Activated CD4-positive, CD25-positive, alpha-beta regulatory T cell treated with anti-CD3 and anti-CD28 coated beads, Interleukin-2, amount 50 U/mL, for 24 hours (primary cell): ENCODE results near the gene GPR108.
A peak's percentile ranks its signal among the peaks of the same experiment; 100 is the strongest.
"Not testable (repeated sequence)": the region's sequence is repeated elsewhere in the genome, so short reads cannot be mapped to it uniquely, and the experiment has no call there.

Experiments
- ATAC-seq, 2 donors: fragments of 150-1000 bp; cut with Tn5 transposase; one replicate each; pipeline ENCODE4 v1.10.0; 2021; ENCODE audit warnings: mild to moderate bottlenecking in 1 of 2, moderate library complexity in 1 of 2

The GPR108 gene

DNA sequence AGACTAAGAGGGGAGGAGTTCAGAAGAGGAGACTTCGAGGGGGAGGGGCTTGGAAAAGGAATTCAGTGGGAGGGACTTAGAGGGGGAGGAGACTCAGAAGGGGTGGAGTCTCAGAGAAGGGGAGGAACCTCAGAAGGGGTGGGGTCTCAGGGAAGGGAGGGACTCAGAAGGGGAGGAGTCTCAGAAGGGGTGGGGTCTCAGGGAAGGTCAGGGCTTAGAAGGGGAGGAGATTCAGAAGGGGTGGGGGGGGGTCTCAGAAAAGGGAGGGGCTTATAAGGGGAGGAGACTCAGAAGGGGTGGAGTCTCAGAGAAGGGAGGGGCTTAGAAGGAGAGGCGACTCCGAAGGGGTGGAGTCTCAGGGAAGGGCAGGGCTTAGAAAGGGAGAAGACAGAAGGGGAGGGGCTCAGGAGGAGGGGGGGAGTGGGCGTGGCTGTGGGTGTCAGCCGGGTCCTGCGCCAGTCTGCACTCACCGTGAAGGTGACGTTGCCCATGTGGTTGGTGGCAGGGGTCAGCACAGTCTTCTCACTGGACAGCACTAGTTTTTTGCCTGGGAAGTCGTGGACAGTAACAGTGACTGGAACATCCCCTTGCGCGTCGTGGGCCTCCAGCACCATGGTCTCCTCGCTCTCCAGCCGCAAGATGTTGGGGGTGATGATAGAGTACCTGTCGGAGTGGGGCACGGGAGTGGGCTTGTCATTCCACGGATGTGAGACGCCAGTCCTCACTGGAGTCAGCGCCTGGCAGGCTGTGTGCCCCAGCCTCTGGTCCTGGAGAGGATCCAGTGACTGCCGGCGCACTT, 18.4 kb downstream of the GPR108 start:
- ATAC-seq, result peak in 1 of 2 donors; percentile 46

DNA sequence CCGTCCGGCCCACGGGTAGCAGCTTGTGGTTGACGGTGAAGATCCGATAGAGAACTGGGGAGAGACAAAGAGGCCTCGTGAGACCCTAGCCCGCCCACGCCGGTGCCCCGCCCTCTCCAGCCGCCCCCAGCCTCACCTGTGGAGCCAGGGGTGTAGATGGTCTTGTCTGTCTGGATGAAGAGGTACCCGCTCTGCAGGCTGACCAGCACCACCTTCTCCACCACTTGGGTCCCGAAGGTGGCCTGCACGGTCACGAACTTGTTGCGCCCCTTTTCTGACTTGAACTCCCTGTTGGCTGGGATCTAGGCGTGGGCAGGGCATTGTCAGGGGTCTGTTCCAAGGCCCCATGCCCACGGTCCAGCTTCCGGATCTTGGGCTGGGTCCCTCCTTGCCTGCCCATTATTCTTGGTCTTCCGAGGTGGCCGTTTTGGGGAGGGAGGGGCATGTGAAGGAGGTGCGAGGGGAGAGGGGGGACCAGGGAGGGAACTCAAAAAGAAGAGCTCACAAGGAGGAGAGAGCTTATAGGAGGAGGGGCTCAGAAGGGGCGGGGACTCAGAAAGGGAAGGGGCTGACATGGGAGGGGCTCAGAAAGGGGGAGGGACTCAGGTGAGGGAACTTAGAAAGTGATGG, 19.2 kb downstream of the GPR108 start:
- no peak for ATAC-seq

DNA sequence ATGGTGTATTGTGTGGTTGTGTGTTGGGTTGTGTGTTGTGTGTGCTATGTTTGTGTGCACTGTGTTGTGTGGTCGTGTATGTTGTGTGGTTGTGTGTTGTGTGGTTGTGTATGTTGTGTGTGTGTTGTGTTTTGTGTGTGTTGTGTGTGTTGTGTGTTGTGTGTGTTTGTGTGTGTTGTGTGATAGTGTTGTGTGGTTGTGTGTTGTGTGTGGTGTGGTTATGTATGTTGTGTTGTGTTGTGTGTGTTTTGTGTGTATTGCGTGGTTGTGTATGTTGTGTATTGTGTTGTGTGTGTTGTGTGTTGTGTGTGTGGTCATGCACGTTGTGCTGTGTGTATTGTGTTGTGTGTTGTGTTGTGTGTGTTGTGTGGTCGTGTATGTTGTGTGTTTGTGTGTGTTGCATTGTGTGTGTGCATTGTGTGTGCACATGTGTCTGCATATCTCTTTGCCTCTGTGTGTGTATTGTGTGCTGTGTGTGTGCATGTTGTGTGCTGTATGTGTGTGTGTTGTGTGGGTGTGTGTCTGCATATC, 19.9 kb downstream of the GPR108 start:
- ATAC-seq, result no peak

DNA sequence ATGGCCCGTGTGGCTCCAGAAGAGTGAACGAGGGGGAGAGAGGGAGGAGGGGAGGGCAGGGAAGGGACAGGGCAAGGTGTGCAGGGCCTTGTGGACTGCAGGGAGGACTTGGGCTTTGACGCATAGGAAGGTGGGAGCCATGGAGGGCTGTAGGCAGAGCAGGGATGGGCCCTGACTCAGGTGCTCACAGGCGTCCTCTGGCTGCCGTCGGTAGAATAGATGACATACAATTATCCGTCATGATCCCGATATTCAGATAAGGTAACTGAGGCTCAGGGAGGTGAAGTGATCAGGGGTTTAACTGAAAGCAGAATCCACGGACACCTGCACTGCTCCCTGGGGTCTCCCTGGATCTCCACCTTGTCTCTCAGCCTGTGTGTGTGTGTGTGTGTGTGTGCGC, 20.3 kb downstream of the GPR108 start:
- no peak for ATAC-seq

DNA sequence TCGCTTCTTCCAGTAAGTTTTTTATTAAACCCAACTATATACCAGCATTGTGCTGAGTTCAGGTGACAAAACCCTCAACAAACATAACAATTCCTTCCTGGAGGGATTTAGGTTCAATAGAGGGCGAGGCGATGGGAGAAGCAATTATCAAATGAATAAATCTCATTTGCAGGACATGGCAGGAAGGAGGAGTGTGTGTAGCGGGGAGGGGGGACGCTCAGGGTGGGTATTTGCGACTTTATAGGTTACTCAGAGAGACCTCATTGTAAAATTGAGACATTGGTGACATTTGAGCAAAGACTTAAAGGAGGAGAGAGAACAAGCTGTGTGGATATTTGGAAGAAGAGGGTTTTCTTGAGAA, 20.8 kb downstream of the GPR108 start:
- ATAC-seq, result no peak

DNA sequence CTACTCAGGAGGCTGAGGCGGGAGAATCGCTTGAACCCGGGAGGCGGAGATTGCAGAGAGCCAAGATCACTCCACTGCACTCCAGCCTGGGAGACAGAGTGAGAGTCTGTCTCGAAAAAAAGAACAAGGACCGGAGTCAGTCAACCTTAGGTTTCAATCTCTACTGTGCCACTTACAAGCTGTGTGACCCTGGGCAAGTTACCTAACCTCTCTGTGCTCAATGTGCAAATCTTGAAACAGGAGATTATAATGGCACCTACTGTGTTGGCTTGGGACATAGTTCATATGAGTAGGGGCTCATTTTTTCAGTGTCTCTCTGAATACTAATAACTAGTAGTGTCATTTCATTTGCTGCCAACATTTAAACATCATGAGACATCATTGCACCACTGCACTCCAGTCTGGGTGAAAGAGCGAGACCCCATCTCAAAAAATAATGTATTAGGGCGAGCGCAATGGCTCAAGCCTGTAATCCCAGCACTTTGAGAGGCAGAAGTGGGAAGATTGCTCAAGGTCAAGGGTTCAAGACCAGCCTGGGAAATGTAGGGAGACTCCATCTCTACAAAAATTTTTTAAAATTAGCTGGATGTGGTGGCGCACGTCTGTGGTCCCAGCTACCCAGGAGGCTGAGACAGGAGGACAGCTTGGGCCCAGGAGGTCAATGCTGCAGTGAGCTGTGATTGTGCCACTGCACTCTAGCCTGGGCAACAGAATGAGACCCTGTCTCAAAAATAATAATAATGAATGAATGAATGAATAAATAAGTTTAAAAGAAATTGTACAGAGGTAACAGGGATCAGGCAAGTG, 22.4 kb downstream of the GPR108 start:
- ATAC-seq, result no peak

DNA sequence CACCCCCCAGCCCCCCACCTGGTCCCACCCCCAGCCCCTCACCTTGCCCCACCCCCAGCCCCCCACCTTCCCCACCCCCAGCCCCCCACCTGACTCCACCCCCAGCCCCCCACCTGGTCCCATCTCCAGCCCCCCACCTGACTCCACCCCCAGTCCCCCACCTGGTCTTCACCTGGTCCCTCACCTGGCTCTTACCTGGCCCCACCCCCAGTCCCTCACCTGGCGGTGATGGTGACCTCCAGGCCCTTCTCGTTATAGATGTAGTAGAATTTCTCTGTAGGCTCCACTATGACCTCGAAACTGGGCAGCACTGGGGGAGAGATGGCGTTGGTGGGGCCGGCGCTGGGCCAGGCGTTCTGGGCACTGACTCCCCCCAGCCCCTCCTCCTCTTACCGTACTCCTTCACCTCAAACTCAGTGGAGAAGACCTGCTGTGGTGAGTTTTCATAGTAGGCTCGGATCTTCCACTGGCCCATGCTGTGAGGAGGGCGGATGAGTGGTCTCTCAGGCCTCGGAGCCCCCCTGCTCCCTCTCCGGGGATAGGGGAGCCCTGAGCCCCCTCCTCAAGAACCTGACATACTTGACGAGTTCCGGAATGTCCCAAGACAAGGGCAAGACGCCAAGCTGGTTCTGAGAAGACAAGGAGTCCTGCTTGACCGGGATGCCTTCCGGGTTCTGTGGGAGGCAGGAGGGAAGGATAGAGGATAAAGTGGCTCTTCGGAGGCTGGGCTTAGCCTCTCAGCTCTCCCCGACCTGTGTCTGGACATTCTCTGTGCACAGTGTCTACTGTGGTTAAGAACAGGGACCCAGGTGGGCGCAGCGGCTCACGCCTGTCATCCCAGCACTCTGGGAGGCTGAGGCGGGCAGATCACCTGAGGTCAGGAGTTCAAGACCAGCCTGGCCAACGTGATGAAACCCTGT, 23.3 kb downstream of the GPR108 start:
- ATAC-seq, result no peak

DNA sequence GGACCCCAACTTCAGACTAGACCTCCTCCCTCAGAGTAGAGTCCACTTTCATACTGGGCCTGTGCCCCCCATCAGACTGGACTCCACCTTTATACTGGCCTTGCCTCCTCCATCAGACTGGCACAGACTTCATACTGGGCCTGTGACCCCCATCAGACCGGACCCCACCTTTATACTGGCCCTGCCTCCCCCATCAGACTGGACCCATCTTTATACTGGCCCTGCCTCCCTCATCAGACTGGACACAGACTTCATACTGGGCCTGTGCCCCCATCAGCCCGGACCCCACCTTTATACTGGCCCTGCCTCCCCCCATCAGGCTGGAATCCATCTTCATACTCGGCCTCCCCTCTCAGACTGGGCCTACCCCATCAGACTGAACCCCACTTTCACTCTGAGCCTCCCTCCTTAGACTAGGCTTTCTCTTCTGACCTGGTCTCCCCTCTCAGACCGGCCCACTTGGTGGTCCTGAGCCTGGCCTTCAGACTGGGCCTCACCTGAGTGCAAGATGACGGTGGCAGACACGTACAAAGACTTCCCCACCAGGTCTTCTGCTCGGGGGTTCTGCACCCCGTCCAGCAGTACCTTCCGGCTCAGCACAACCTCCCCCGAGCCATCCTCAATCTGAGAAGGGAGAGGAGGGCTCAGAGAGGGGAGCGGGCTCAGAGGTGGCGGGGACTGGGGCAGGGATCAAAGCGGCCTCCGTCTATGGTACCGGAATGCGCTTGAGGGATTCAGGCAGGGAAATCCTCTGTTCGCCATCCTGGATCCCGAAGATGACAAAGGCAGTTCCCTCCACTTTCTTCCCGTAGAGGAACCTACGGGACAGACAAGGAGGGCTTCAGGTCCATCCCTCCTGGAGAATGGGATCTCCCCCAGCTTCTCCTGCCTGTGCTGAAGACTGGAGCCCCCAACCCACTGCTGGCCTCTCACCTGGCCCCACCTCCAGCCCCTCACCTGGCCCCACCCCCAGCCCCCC, 24.4 kb downstream of the GPR108 start:
- no peak for ATAC-seq

DNA sequence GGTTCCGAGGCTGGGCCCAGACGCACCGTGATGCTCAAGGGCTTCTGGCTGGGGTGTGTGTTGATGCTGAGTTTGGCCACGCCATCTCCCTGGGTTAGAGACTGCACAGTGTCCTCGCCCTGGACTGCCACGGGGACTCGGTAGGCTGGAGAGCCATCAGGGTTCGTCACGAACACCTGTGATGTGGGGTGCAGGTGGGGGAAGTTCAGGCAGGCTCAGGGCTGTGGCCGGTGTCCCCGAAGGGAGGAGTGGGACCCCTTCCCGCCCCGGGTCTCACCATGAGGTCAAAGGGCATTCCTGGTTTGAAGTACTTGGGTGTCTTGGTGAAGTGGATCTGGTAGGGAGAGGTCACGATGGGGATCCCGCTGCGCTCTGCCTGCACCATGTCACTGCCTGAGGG, 25.1 kb downstream of the GPR108 start:
- no peak for ATAC-seq

DNA sequence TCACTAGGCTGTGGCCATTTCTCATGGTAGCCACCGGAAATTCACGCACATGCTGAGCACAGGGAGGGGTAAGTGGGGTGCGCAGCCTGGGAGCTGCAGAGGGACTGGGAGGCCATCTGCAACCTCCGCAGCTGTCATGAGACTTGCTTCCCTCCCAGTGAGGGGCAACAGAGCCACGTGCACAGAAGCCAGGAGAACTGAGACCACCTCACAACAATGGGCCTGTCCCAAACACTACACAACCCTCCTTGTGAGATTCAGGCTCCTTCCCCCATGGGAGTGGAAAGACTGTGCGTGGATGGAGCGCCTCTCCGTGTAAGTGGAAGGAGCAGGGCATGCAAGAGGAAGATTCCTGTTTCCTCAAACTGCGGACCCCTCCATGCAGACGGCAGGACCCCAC, 25.8 kb downstream of the GPR108 start:
- ATAC-seq, result no peak

DNA sequence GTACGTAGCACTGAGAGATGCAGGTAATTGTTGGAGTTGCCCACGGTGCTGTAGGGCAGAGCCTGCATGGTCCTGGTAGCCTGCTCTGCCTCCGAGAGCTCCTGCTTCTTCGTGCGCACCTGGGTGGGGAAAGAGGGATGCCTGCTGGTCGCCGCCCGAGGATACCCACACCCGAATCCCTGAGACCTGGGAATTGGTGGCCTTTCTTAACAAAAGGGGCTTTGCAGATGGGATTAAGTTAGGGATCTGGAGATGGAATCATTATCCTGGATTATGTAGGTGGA, 26.4 kb downstream of the GPR108 start:
- ATAC-seq, result no peak

DNA sequence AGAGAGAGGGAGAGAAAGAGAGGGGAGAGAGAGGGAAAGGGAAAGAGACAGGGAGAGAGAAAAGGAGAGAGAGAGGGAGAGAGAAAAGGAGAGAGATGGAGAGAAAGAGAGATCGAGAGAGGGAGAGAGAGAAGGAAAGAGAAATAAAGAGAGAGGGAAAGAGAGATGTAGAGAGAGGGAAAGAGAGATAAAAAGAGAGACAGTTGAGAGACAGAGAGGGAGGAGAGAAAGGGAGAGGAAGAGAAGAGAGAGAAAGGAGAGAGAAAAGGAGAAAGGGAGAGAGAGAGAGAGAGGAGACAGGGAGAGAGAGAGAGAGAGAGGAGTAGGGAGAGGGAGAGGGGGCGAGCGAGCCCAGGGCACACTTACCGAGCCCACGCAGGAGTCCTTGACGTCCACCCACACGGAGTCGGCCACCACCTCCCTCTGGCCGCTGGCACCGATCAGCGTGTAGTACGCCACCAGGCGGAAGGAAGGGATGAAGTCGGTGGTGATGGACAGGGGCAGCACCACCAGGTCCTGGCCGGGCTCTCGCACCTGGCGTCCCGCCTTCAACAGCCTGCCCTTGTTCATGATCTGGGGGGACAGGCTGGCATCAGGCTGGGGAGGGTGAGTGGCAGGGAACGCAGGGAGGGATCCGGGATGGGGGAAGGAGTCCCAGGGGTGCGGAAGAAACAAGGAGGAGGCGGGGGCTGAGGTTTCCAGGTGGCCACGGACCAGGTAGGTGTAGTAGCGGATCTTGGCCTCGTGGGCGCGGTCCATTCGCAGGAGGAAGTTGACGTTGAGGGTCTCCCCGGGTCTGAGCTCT, 26.9 kb downstream of the GPR108 start:
- no peak for ATAC-seq

DNA sequence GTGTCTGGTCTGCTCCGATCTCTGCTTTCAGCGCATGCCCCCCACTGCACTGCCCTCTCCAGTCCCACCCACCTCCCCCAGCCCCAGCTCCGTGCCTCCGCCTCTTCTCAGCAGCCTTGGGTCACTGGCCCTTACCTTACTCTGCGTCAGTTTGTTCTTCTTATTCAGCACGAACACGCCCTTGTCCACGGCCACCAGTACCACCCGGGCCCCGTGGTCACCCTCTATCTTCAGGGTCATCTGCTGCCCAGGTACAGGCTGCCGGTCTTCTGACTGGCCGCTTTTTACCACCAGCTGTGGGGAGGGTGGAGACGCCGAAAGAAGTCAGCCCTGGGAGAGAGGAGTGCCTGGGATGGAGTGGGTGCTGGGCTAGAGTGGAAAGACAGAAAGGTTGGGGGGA, 27.8 kb downstream of the GPR108 start:
- ATAC-seq, result no peak

DNA sequence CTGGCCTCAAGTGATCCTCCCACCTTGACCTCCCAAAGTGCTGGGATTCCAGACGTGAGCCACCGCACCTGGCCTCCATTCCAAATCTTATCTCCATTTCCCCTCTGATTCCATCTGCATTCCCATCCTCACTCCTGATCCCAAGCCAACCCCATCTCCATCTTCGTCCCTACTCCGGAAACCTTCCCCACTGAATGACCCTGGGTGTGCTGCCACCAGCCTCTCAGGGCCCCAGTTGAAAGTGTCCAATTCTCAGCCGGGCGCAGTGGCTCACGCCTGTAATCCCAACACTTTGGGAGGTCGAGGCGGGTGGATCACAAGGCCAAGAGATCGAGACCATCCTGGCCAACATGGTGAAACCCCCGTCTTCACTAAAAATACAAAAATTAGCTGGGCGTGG, 28.5 kb downstream of the GPR108 start:
- not testable (repeated sequence) for ATAC-seq

DNA sequence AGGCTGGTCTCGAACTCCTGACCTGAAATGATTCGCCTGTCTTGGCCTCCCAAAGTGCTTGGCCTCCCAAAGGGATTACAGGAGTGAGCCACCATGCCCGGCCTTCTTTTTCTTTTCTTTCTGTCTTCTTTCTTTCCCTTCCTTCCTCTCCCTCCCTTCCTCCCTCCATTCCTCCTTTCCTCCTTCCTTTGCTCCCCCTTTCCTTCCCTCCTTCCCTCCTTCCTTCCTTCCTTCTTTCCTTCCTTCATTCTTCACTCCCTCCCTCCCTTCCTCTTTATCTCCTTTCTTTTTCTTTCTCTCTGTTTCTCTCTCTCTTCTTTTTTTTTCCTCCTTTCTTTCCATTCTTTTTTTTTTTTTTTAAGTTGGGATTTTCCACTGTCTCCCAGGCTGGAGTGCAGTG, 29.0 kb downstream of the GPR108 start:
- ATAC-seq, result no peak

DNA sequence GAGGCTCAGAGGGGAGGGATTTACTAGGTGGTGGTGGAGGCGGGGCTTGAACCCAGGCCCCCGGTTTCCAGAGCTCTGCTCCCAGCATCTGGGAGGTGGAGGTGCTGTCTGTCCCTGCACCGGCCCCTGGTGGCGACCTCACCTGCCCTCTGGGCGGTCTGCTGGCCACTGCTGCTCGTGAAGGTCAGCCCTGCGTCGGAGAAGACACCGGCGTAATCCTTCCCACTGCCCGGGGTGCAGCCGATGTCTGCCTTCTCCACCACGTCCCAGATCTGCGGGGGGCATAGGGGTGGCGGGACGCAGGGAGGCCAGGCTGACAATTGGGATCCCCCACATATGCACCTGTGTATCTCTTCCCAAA, 29.7 kb downstream of the GPR108 start:
- no peak for ATAC-seq

DNA sequence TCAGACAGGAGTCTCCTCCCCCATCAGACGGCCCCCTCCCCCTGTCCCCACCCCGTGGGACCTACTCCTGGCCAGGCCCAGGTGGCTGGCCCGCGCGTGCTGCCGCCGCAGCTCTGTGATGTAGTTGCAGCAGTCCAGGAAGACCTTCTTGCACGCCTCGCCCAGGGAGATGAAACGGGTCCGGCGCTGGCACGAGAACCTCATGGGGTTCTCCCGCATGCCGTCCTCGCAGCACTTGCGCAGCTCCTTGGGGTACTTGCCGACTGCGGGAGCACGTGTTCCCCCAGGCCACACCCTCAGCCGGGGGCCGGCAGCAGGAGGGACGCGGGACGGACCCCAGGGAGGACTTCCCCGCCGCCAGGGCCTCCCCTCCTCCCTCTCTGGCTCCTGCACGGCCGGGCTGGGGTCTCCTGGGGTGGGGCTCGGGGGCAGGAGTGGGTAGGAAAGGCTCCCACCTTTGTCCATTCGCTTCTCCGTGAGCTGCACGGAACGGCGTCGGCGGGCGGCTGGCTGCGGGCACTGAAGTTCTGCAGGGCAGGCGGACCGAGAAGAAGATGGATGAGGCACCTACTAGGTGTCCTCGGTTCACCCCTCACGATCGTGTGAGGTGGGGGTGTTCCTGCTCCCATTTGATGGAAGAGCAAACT, 30.2 kb downstream of the GPR108 start:
- ATAC-seq, result no peak

DNA sequence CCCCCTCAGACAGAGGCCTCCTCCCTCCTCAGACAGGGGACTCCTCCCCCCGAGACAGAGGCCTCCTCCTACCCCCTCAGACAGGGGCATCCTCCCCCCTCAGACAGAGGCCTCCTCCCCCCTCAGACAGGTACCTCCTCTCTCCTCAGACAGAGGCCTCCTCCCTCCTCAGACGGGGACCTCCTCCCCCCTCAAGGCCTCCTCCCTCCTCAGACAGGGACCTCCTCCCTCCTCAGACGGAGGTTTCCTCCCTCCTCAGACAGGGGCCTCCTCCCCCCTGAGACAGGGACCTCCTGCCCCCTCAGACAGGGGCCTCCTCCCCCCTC, 30.8 kb downstream of the GPR108 start:
- ATAC-seq, result no peak

DNA sequence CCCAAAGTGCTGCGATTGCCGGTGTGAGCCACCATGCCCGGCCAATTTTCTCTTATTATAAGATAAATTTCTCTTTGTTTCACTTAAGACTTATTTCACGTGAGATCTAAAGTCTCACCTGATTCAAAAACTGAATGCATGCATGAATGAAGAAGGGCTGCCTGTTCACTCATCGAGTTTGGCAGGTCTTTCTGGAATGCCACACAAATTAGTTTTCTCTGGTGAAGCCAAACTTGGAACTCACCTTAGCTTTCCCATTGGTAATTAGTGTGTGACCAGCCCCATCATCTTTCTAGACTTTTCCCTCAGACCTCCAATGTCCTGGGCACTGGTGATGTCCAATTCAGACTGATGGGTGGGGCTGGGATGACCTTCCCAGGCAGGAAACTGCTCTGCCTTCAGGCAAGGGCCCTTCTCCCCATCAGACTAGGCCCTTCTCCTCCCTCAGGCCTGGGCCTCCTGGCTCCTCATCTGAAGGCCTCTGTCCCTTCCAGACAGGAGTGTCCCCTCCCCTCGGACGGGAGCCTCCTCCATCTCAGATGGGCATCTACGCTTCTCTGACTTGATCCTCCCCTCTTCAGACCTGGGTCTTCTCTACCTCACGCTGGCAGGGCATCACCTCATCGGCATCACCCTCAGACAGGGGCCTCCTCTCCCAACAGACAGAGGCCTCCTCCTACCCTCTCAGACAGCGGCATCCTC, 31.3 kb downstream of the GPR108 start:
- no peak for ATAC-seq
